GM18499 (cell line): Measurements from ENCODE around the gene MN1.

ENCODE experiments used
- ATAC-seq: cut with Tn5 transposase; IDR thresholded peaks from one replicate; pipeline ENCODE4 v1.9.1; 2021; ENCODE audit warnings: moderate number of reproducible peaks; ENCODE audit not compliant: insufficient read depth, unreplicated experiment

The MN1 gene

GRCh38 chr22:27827604-27828587 lies 26.3 kb upstream of the MN1 start:
- no peak for ATAC-seq

GRCh38 chr22:27825174-27825573 lies 23.6 kb upstream of the MN1 start:
- no peak for ATAC-seq

- ATAC-seq = no peak
Measured at GRCh38 chr22:27823221-27823620, 21.7 kb upstream of the MN1 start.

- ATAC-seq = no peak
Measured at GRCh38 chr22:27820896-27821866, 19.6 kb upstream of the MN1 start.

- no peak for ATAC-seq
Measured at GRCh38 chr22:27816552-27816951, 15.0 kb upstream of the MN1 start.

- no peak for ATAC-seq
Measured at GRCh38 chr22:27815826-27816530, 14.4 kb upstream of the MN1 start.

- no peak for ATAC-seq
Measured at GRCh38 chr22:27814993-27815392, 13.4 kb upstream of the MN1 start.

- no peak for ATAC-seq
Measured at GRCh38 chr22:27811778-27812177, 10.2 kb upstream of the MN1 start.

GRCh38 chr22:27810609-27811151 lies 9.1 kb upstream of the MN1 start:
- ATAC-seq = no peak

GRCh38 chr22:27809700-27810608 lies 8.4 kb upstream of the MN1 start:
- ATAC-seq = no peak

GRCh38 chr22:27809226-27809603 lies 7.7 kb upstream of the MN1 start:
- no peak for ATAC-seq

GRCh38 chr22:27808451-27809225 lies 7.1 kb upstream of the MN1 start:
- no peak for ATAC-seq

- no peak for ATAC-seq
Measured at GRCh38 chr22:27805841-27806240, 4.3 kb upstream of the MN1 start.

- no peak for ATAC-seq
Measured at GRCh38 chr22:27804470-27805297, 3.1 kb upstream of the MN1 start.

- ATAC-seq = no peak
Measured at GRCh38 chr22:27803841-27804415, 2.4 kb upstream of the MN1 start.

GRCh38 chr22:27802346-27803073 lies 954 bp upstream of the MN1 start:
- ATAC-seq = no peak
